Panc1 (cell line): Measurements from ENCODE around the gene SPTBN1. TPM values are rescaled to one million over a fixed set of nuclear protein-coding genes. Genes with fewer than 3 reads are reported as not detected.

Source experiments
- ATAC-seq: fragments of 200-7000 bp; cut with Tn5 transposase; 2 replicates; pipeline ENCODE4 v1.9.1; 2020; ENCODE audit warnings: mild to moderate bottlenecking, moderate library complexity
- BruUV-seq: library from RNA; stranded (reverse); fragments of 400-500 nt; replicated peaks from 2 replicates; lab custom pipeline; 2021; lab: Mats Ljungman, UMichigan
- CTCF ChIA-PET: fragments of 300-600 bp; sonication (Branson Sonifier 250); formaldehyde crosslinking; loops from one replicate; lab custom pipeline; 2022; ENCODE audit warnings: antibody characterized with exemption; lab: Charles Lee
- POLR2A ChIA-PET: fragments of 300-600 bp; sonication (Branson Sonifier 250); formaldehyde crosslinking; loops from one replicate; lab custom pipeline; 2022; ENCODE audit warnings: antibody characterized with exemption; lab: Charles Lee
- DNase-seq: peaks from one replicate; pipeline ENCODE4 v3.0.0-alpha.2; 2010; ENCODE audit warnings: low read depth, low spot score
- H3K27ac ChIP-seq: 2 replicates; pipeline ENCODE4 v1.5.1; 2011; ENCODE audit warnings: mild to moderate bottlenecking, low read length, inconsistent platforms
- H3K27me3 ChIP-seq: fragments of 200-500 bp; sonication (Bioruptor generic); 2 replicates; pipeline ENCODE4 v1.6.0; 2014; ENCODE audit warnings: low read length, inconsistent platforms; ENCODE audit not compliant: control insufficient read depth, insufficient read depth
- H3K36me3 ChIP-seq: fragments of 200-500 bp; sonication (Bioruptor generic); 2 replicates; pipeline ENCODE4 v1.5.1; 2014; ENCODE audit warnings: inconsistent platforms, mild to moderate bottlenecking, low read length, moderate library complexity; ENCODE audit not compliant: control insufficient read depth, insufficient read depth
- H3K4me1 ChIP-seq: 2 replicates; pipeline ENCODE4 v1.5.1; 2011; ENCODE audit warnings: inconsistent platforms, mild to moderate bottlenecking, low read length, moderate library complexity; ENCODE audit not compliant: control insufficient read depth, insufficient read depth
- H3K4me3 ChIP-seq, 2 experiments: 2 replicates each; pipeline ENCODE4 v1.5.1; 2011 to 2012; ENCODE audit warnings: low read depth in 2 of 2, low read length in 2 of 2, mild to moderate bottlenecking in 2 of 2, inconsistent platforms in 1 of 2, moderate library complexity in 1 of 2
- H3K9me3 ChIP-seq: fragments of 200-500 bp; sonication (Bioruptor generic); 2 replicates; pipeline ENCODE4 v1.5.1; 2014; ENCODE audit warnings: low read depth, mild to moderate bottlenecking, inconsistent platforms, low read length, moderate library complexity; ENCODE audit not compliant: control insufficient read depth, insufficient read depth
- CTCF ChIP-seq: fragments of 450-650 bp; IDR thresholded peaks from 2 replicates; pipeline ENCODE4 v1.5.1; 2017; ENCODE audit warnings: mild to moderate bottlenecking
- POLR2AphosphoS5 ChIP-seq: IDR thresholded peaks from 2 replicates; pipeline ENCODE4 v1.6.1; 2012; ENCODE audit warnings: mild to moderate bottlenecking, low read depth, low read length, moderate library complexity
- REST ChIP-seq, 2 experiments: IDR thresholded peaks; 2 replicates each; pipeline ENCODE4 v1.6.1; 2011 to 2012; ENCODE audit warnings: low read depth in 2 of 2, control low read depth in 1 of 2, low read length in 1 of 2, mild to moderate bottlenecking in 1 of 2, moderate library complexity in 1 of 2; ENCODE audit not compliant: insufficient read depth in 1 of 2
- SIN3A ChIP-seq: IDR thresholded peaks from 2 replicates; pipeline ENCODE4 v1.6.1; 2012; ENCODE audit warnings: low read depth, mild to moderate bottlenecking, low read length, moderate library complexity, borderline replicate concordance; ENCODE audit not compliant: insufficient read depth
- TCF7L2 ChIP-seq: IDR thresholded peaks from 2 replicates; pipeline ENCODE4 v1.6.1; 2011; ENCODE audit warnings: mild to moderate bottlenecking, low read depth, low read length, inconsistent platforms
- in situ Hi-C: cut with HindIII; loops from 2 replicates; pipeline ENCODE4 v1.10.0; 2016; ENCODE audit warnings: low sequenced_read_pairs, low pct_unique_long_range_greater_than_20kb
- intact Hi-C: fragments of 100-400 bp; cut with micrococcal nuclease; formaldehyde crosslinking; loops from one replicate; pipeline ENCODE4 v1.10.0; 2022; ENCODE audit not compliant: unreplicated experiment
- total RNA-seq: library from RNA; stranded (reverse); gene quantifications from one replicate; pipeline ENCODE4 v1.2.1, GENCODE V29; 2021; ENCODE audit not compliant: unreplicated experiment

The SPTBN1 gene
- total RNA-seq, 1 experiment from 2014 or later = 169 TPM

- Histone ChIP-seq H3K27me3 (no peaks in the 10 kb centered on the region), H3K4me3 (no peak overlapping the region), H3K27ac (no peak overlapping the region), H3K4me1 (peaks cover 89% of the 10 kb centered on the region), H3K36me3 (no peaks in the 10 kb centered on the region), H3K9me3 (no peaks in the 10 kb centered on the region)
- intact Hi-C loops (no loop called here), in situ Hi-C loops (no loop called here)
- CTCF ChIA-PET = no interaction called here
- no TSS peak for BruUV-seq
- POLR2A ChIA-PET = no interaction called here
- DNase-seq = no peak
- ATAC-seq = no peak
- no peak for TF ChIP-seq SIN3A
- no peak for TF ChIP-seq POLR2AphosphoS5
Measured at GRCh38 chr2:54575379-54575888, 119.3 kb downstream of the SPTBN1 start.

- H3K9me3 ChIP-seq = no peaks in the 10 kb centered on the region
- no TSS peak for BruUV-seq
- H3K4me1 ChIP-seq = peaks cover 76% of the 10 kb centered on the region
- H3K4me3 ChIP-seq = no peak overlapping the region
- POLR2A ChIA-PET = no interaction called here
- in situ Hi-C loops (no loop called here), intact Hi-C loops (no loop called here)
- CTCF ChIA-PET = no interaction called here
- DNase-seq (no peak), ATAC-seq (no peak)
- no peaks in the 10 kb centered on the region for H3K36me3 ChIP-seq
- no peak overlapping the region; the same call in 1 of the 2 replicates for H3K27ac ChIP-seq
- no peaks in the 10 kb centered on the region for H3K27me3 ChIP-seq
- TF ChIP-seq CTCF (no peak), POLR2AphosphoS5 (no peak), REST (IDR thresholded peaks at IDR 0.05; ENCODE audit: insufficient read depth in 1 of 2, low read depth in 2 of 2, low read length in 1 of 2) (no peak), SIN3A (no peak)
Measured at GRCh38 chr2:54577035-54577434, 120.9 kb downstream of the SPTBN1 start.

GRCh38 chr2:54577944-54578647 is 122.0 kb downstream of the SPTBN1 start:
- CTCF ChIA-PET = no interaction called here
- BruUV-seq = no TSS peak
- no peak for DNase-seq
- ATAC-seq = no peak
- Histone ChIP-seq H3K4me3 (no peak overlapping the region), H3K36me3 (no peaks in the 10 kb centered on the region), H3K9me3 (no peaks in the 10 kb centered on the region), H3K27me3 (no peaks in the 10 kb centered on the region), H3K27ac (peak overlapping the region; percentile 51), H3K4me1 (peaks cover 69% of the 10 kb centered on the region)
- TF ChIP-seq SIN3A (no peak), REST (IDR thresholded peaks at IDR 0.05; ENCODE audit: insufficient read depth in 1 of 2, low read depth in 2 of 2, low read length in 1 of 2) (no peak), TCF7L2 (no peak), CTCF (no peak), POLR2AphosphoS5 (no peak)
- in situ Hi-C loops = no loop called here
- POLR2A ChIA-PET = no interaction called here
- intact Hi-C loops = no loop called here
